Measurements from ENCODE around the gene KIRREL3.

Gene KIRREL3

DNA sequence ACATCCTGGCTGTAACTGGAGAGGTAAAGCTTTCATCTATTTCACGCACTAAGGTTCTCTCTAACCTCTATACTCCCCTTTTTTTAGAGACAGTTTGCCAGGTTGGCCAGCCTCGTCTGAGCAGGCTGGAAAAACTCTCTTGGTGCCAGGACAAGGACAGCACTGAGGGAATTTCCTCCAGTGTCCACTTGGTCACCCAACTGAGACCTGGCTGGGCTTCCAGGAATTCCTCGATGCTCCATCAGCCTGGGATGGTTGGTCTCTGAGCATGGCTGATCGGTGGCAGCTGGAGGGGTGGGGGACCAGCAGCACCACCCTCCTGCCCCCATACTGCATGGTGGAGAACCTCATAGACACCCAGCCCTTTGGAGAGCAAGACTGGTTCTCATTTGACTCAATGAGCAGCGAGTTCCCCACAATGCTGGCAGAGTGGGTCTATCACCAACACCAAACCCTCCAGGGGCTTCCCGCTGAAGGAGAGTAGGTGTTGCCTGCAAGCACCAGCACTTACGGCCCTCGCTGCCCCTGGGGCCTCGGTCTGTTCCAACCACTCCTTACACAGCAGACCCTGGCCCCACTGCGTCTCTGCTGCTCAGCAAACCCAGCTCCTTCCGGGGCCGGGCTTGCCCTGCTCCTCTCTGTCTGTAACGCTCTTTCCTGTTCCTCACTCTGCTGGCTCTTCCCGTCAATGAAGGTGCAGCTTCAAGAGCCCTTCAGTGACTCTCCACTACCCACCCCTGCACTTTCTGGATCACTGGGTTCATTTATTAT lies 522.9 kb downstream of the KIRREL3 start:
- no peak overlapping the region for H3K4me3 ChIP-seq (ENCODE audit: low read length)
- DNase-seq (ENCODE audit: low read depth), result no peak
- TF ChIP-seq, protein P1, sequence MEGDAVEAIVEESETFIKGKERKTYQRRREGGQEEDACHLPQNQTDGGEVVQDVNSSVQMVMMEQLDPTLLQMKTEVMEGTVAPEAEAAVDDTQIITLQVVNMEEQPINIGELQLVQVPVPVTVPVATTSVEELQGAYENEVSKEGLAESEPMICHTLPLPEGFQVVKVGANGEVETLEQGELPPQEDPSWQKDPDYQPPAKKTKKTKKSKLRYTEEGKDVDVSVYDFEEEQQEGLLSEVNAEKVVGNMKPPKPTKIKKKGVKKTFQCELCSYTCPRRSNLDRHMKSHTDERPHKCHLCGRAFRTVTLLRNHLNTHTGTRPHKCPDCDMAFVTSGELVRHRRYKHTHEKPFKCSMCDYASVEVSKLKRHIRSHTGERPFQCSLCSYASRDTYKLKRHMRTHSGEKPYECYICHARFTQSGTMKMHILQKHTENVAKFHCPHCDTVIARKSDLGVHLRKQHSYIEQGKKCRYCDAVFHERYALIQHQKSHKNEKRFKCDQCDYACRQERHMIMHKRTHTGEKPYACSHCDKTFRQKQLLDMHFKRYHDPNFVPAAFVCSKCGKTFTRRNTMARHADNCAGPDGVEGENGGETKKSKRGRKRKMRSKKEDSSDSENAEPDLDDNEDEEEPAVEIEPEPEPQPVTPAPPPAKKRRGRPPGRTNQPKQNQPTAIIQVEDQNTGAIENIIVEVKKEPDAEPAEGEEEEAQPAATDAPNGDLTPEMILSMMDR (conservative IDR thresholded peaks at IDR 0.05; ENCODE audit: low read depth, low read length), result no peak

DNA sequence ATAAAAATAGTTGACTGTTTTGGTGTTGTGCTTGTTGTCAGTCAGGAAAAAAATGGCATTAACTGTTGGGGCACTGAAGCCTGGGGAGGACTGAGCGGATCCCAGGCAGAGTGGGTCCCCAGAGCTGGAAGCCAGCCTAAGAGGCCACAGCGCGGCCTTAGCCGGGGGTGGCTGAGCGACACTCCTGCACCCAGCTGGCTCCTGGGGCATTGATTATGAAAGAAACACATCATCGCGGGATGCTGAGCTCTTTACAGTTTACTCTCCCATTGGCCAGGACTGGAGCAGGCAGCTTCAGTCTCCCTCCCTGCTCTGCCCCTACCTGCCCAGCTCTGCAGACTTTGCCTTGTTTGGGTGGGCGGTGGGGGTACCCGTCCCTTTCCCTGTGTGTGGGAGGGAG lies 523.6 kb downstream of the KIRREL3 start:
- TF ChIP-seq, protein P1 (conservative IDR thresholded peaks at IDR 0.05; ENCODE audit: low read depth, low read length), result no peak
- no peak overlapping the region for H3K4me3 ChIP-seq (ENCODE audit: low read length)
- DNase-seq (ENCODE audit: low read depth), result no peak

DNA sequence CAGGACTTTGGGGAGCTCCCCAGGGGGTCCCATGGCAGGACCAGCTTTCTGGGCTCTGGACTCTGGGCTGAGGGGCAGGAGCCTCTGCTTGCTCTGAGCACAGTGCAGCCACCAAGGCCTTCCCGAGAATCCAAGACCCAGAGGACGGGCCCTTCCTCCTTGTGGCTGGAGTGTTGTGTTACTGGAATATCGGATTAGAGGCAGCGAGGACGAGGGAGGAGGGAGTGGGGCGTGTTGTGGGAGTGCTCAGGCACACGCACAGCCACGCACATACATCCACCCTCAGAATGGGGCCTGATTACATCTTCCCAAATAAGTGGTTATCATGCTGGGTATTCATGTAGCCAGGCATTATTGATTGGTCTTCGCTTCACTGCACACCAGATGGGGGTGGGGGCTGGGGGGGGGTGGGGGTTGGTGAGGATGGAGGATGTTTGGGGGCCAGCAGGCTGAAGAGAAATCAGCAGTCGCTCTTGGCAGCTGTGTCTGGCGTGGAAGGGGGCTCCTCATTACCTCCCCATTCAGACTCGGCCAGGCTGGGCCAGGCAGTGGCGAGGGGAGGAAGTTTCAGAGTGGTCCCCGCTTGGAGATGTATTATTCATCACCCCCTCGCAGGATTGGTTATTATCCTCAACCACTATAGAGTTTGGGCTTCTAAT lies 524.2 kb downstream of the KIRREL3 start:
- no peak for DNase-seq (ENCODE audit: low read depth)
- no peak overlapping the region for H3K4me3 ChIP-seq (ENCODE audit: low read length)

DNA sequence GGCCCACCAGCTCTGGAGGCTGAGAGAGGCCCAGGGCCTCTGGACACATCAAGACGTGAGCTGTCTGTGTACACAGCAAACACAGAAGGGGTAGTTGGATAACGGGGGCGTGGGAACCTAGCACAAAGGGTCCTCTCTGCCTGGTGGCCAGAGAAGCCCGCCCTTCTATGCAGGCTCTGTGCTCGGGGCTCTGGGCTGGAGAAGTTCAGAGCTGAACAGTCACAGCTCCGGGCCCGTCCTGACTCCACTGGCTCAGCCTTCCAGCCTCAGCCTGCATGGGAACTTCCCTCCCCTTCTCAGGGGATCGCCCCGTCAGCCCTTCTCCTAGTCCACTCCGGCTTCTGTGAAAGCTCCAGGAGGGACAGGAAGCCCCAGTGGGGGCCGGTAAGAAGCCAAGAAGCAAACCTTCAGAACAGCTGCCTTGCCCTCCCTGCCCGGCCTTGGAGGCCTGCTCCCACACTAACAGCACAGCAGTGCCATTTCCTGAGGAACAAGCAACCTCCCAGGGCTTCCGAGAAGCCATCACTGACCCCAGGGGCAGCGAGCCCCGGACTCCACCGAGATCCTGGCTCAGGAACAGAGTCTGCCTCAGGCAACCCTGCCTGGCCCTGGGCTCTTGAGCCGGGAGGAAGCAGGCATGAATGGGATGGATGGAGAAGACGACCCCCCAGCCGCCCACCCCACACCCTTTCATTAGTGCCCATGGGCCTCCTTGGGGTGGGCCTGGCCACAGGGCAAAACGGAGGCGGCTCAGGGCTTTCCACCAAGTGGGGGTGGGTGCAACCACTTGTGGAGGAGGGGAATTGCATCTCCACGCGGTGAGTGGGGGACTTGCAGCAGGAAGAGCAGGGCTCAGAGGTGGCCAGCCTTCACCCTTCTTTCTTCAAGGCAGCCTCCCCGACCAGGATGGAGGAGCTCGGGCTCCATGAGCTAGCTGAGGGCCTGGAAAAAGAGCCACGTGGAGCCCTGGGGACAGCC lies 525.3 kb downstream of the KIRREL3 start:
- H3K4me3 ChIP-seq (ENCODE audit: low read length), result no peak overlapping the region
- DNase-seq (ENCODE audit: low read depth), result no peak
- TF ChIP-seq, protein P1 (conservative IDR thresholded peaks at IDR 0.05; ENCODE audit: low read depth, low read length), result no peak

More for the DNA sequence above, 524.2 kb downstream of the KIRREL3 start:
- TF ChIP-seq, protein P1 (conservative IDR thresholded peaks at IDR 0.05; ENCODE audit: low read depth, low read length), result no peak

DNA sequence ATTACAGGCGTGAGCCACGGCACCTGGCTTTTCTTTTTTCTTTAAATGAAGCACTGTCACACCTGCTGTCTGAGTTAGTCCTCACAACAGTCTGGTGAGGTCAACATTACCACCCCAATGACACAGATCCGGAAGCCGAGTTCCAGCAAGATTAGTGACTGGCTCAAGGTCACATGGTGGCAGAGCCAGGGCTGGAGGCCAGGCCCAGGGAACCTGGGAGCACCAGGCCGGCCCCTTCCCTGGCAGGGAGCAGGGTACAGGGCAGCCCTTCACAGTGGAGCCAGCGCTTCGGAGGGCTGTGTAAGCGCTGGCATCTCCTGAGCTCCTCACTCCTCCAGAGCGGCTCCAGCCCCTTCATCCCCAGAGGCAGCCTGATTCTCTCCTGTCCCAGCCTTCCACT lies 526.4 kb downstream of the KIRREL3 start:
- TF ChIP-seq, protein P1 (conservative IDR thresholded peaks at IDR 0.05; ENCODE audit: low read depth, low read length), result no peak
- no peak overlapping the region for H3K4me3 ChIP-seq (ENCODE audit: low read length)

DNA sequence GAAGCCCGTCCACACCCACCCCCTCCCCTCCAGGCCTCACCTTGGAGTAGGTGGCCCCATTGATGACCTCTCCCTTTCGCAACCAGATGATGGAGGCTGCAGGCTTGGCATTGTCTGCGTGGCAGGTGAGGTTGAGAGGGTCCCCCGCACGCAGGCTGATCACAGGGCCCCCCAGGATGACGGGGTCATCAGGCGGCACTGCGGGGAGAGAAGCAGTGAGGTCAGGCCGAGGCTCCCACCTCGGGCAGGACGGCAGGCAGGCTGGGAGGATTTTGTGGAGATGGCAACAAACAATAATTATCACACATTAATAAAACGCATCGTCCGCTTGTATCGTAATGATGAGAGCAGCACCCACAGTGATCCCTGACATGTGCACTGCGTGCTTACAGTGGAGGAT lies 527.3 kb downstream of the KIRREL3 start:
- no peak for DNase-seq (ENCODE audit: low read depth)
- H3K4me3 ChIP-seq (ENCODE audit: low read length), result no peak overlapping the region
- TF ChIP-seq, protein P1 (conservative IDR thresholded peaks at IDR 0.05; ENCODE audit: low read depth, low read length), result no peak

More for the DNA sequence above, 526.4 kb downstream of the KIRREL3 start:
- no peak for DNase-seq (ENCODE audit: low read depth)
